Left kidney (tissue), 2 donors: ENCODE results near the gene POLR1C. TPM values are rescaled to one million over a fixed set of nuclear protein-coding genes. Genes with fewer than 3 reads are reported as not detected.
"Not testable (repeated sequence)": the region's sequence is repeated elsewhere in the genome, so short reads cannot be mapped to it uniquely, and the experiment has no call there.

Source experiments
- DNase-seq: peaks from one replicate; pipeline ENCODE4 v3.0.0-alpha.2; 2013
- polyA plus RNA-seq: library from polyadenylated mRNA; unstranded; fragments of 120-200 nt; gene quantifications from one replicate; pipeline ENCODE4 v1.2.1, GENCODE V29; 2013; ENCODE audit not compliant: insufficient read length

The POLR1C gene
- polyA plus RNA-seq, 1 donor, result 40.2 TPM

GRCh38 chr6:43491750-43492661, 24.9 kb upstream of the POLR1C start:
- no peak for DNase-seq

GRCh38 chr6:43492673-43493072, 24.2 kb upstream of the POLR1C start:
- DNase-seq, result no peak

- DNase-seq, result no peak
These were observed 23.7 kb upstream of the POLR1C start for GRCh38 chr6:43493230-43493629.

- no peak for DNase-seq
These were observed 23.1 kb upstream of the POLR1C start for GRCh38 chr6:43493833-43494232.

GRCh38 chr6:43494321-43494720, 22.6 kb upstream of the POLR1C start:
- no peak for DNase-seq

GRCh38 chr6:43494766-43495165, 22.1 kb upstream of the POLR1C start:
- no peak for DNase-seq

GRCh38 chr6:43495409-43495941, 21.4 kb upstream of the POLR1C start:
- no peak for DNase-seq

GRCh38 chr6:43496370-43497128, 20.3 kb upstream of the POLR1C start:
- DNase-seq, result no peak

- no peak for DNase-seq
These were observed 19.8 kb upstream of the POLR1C start for GRCh38 chr6:43497129-43497396.

GRCh38 chr6:43497689-43498088, 19.2 kb upstream of the POLR1C start:
- DNase-seq, result no peak

- not testable (repeated sequence) for DNase-seq
These were observed 18.6 kb upstream of the POLR1C start for GRCh38 chr6:43498291-43498690.

GRCh38 chr6:43499028-43499815, 17.7 kb upstream of the POLR1C start:
- no peak for DNase-seq

- no peak for DNase-seq
These were observed 16.0 kb upstream of the POLR1C start for GRCh38 chr6:43500921-43501320.

- DNase-seq, result no peak
These were observed 14.2 kb upstream of the POLR1C start for GRCh38 chr6:43502666-43503065.

- DNase-seq, result no peak
These were observed 13.4 kb upstream of the POLR1C start for GRCh38 chr6:43503443-43503842.

- no peak for DNase-seq
These were observed 11.9 kb upstream of the POLR1C start for GRCh38 chr6:43504756-43505593.

- DNase-seq, result no peak
These were observed 11.2 kb upstream of the POLR1C start for GRCh38 chr6:43505718-43506117.

GRCh38 chr6:43506171-43506570, 10.7 kb upstream of the POLR1C start:
- no peak for DNase-seq

GRCh38 chr6:43506667-43507471, 10.0 kb upstream of the POLR1C start:
- DNase-seq, result peak; percentile 85

GRCh38 chr6:43508481-43509141, 8.3 kb upstream of the POLR1C start:
- DNase-seq, result no peak
